GM12872 (cell line): ENCODE measurements around the gene KCTD21.

ENCODE experiments used
- TF ChIP-seq, protein P1 (sequence below): IDR thresholded peaks from 3 replicates; pipeline ENCODE4 v1.5.1; 2011; ENCODE audit warnings: low read depth, mild to moderate bottlenecking, low read length, moderate library complexity; ENCODE audit not compliant: insufficient read depth

The KCTD21 gene

DNA sequence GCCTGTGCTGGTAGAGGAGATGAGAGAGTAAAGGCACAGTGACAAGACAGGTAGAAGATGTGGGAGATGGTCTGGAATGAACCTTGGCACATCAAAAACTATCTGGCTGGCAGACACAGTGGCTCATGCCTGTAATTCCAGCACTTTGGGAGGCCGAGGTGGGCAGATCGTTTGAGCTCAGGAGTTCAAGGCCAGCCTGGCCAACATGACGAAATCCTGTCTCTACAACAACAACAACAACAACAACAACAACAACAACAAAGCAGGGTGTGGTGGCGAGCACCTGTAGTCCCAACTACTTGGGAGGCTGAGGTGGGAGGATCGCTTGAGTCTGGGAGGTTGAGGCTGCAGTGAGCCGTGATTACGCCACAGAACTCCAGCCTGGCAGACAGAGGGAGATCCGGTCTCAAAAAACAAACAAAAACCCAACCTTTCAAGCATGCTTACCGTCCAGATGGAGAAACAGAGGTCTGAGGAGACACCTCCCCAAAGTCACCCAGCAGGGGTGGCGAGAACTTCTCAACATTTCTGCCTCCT is 11.8 kb downstream of the KCTD21 start:
- TF ChIP-seq, protein P1, sequence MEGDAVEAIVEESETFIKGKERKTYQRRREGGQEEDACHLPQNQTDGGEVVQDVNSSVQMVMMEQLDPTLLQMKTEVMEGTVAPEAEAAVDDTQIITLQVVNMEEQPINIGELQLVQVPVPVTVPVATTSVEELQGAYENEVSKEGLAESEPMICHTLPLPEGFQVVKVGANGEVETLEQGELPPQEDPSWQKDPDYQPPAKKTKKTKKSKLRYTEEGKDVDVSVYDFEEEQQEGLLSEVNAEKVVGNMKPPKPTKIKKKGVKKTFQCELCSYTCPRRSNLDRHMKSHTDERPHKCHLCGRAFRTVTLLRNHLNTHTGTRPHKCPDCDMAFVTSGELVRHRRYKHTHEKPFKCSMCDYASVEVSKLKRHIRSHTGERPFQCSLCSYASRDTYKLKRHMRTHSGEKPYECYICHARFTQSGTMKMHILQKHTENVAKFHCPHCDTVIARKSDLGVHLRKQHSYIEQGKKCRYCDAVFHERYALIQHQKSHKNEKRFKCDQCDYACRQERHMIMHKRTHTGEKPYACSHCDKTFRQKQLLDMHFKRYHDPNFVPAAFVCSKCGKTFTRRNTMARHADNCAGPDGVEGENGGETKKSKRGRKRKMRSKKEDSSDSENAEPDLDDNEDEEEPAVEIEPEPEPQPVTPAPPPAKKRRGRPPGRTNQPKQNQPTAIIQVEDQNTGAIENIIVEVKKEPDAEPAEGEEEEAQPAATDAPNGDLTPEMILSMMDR: no peak

DNA sequence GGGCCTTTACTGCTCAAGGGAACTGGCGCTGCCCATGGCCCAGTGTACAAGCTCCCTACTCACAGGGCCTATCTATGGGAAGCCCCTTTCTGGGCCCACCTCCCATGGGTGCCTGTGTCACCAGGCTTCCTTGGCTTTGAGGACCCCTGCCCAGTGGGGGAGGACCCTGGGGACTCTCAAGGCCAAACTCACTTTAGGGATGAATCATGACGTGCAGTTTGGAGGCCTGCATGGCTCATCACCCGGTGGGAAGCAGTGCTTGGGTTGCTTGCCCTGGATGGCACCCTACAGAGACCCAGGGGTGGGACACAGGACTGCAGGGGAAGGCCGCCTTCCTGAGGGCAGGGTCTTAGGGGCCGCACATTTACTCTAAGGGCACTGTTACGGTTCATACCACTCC is 16.5 kb downstream of the KCTD21 start:
- TF ChIP-seq, protein P1: no peak

DNA sequence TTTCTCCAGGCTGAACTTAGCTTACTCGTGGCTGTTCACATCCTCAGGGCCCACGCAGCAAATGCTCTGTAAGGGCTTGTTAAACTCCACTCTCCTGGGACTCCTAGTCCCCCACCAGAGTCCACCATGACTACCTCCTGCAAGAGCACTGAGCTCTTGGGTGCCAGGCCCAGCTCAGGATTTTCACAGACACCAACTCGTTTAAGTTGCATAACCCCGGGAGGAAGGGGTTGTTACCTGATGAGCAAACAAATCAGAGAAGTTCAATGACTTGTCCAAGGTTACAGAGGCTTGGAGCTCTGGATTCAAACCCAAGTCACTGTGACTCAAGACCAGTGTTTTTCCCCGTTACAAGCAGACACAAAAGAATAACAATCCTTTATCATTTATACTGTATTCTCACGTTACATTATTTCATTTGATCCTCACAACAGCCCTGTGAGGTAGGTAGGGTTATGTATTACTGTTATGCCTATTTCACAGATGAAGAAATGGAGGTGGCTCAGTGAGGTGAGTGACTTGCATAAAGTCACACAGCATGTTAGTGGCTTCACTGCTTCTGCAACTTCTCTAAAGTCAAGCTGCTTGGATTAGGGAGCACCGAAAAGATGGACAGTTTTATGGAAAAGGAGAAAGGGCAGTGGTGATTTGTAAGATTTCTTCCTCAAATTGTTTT is 17.4 kb downstream of the KCTD21 start:
- TF ChIP-seq, protein P1: no peak

DNA sequence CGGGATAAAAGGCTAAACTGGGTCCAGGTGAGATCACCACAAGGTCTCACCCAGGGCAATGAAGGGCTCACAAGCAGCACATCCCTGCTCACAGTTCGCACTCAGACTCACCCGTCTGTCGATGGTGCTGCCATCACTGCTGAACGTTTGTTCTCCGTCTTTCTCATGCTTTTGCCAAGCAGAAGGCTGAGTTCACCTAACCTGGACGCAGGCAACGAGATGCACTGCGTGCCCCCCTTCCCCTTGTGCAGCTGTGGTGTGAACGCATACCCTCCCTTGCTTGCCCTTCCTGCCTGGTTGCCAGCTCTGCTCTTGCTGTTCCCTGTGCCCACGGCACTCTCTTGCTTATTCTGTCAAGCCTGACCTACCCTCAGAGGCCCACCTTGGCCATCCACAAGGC is 18.0 kb downstream of the KCTD21 start:
- TF ChIP-seq, protein P1: no peak

DNA sequence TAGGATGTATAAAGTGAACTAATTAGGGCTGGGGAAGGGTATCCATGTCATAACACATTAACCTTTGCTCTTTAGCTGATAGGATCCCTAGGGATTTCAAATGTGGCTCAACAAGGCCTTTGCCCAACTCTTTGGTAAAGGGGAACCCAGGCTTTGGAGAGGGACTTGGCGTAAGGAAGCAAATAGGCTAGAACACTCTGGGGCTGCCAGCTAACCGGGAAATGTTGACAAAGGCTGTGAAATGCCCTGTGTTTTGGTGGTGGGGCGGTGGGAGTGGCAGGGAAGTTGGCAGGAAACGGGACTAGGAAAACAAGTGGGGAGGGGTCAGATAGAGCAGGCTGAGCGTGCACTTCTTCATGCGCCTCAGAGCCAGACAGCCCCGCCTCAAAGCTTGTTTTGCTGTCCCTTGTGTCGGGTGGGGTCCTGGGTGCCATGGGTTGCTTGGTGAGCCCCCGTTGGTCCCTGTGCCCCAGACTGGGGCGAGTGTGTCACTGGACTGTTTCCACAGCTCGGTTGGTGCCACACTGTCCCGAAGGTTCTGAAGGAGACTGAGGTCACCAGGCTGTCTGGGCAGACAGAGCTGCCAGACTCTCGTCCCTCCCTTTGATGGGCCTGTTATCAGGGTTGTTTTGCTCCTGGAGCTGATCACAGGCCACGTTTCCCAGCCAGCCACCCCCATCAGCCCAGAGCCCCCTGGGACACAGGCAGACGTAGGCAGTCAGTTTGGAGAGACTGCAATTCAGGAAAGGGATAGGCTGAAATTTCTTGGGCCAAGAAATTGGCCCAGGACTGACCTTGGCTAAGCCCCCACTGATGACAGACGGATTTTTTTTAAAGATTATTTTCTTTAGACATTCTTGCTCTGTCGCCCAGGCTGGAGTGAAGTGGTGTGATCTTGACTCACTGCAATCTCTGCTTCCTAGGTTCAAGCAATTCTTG is 19.6 kb downstream of the KCTD21 start:
- TF ChIP-seq, protein P1: no peak

DNA sequence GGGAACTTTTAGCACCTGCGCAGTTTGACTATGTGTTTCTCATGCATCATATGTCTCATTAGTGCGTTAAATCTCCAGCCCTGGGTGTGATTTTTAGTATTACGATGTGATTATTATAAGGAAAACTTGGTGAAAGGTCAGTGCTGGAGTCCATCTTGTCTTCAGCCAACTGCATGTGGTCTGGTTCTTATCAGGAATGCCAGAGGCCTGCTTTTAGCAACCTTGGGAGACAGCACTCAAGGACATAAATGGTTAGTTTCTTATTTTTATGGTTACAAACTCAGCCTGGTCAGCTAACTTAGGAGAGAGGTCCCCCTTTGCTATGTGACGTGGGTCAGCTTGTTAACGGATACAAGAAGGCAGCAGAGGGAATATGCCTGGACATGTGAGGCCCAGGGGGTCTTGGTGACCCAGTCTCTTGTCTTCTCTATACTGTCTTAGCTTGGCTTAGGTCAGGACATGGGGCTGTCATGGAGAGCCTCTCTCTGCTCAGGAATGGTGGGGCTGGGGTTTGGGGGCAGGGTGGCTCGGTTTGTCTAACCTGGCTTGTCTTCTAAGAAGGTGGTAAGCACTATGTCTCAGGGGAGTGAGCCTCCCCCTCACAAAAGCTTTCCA is 21.5 kb downstream of the KCTD21 start:
- TF ChIP-seq, protein P1: no peak

DNA sequence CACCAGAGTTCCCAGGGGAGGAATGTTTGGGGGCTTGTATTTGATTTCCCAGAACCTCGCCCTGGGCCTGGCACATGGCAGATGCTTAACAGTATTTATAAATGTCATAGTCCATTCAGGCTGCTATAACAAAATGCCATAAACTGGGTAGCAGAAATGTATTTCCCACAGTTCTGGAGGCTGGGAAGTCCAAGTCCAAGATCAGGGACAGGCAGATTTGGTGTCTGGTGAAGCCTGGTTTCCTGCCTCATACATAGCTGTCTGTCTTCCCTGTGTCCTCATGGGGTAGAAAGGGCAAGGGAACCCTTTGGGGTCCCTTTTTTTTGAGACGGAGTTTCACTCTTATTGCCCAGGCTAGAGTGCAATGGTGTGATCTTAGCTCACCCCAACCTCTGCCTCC is 24.0 kb downstream of the KCTD21 start:
- TF ChIP-seq, protein P1: no peak
